Prostate gland (tissue), 2 donors: ENCODE data around the gene AP1M1. TPM values are rescaled to one million over a fixed set of nuclear protein-coding genes. Genes with fewer than 3 reads are reported as not detected.

Experiments used
- DNase-seq: peaks from one replicate; pipeline ENCODE4 v3.0.0-alpha.2; 2019; ENCODE audit warnings: low spot score
- H3K27ac ChIP-seq, 2 donors: fragments of 200-600 bp; sonication (generic); 2 replicates each; pipeline ENCODE4 v1.5.1; 2017 to 2019
- H3K27me3 ChIP-seq: fragments of 200-600 bp; sonication (generic); replicated peaks from 2 replicates; pipeline ENCODE4 v1.5.1; 2019; ENCODE audit not compliant: insufficient read depth
- H3K36me3 ChIP-seq, 2 donors: fragments of 200-600 bp; sonication (generic); 1 replicate in 1 of 2; 2 replicates in 1 of 2; pipeline versions ENCODE4 v1.5.1 to v1.8.1; 2017 to 2019
- H3K4me1 ChIP-seq: fragments of 200-600 bp; sonication (generic); replicated peaks from 2 replicates; pipeline ENCODE4 v1.5.1; 2019
- H3K4me3 ChIP-seq, 2 donors: fragments of 200-600 bp; sonication (generic); 2 replicates each; pipeline ENCODE4 v1.5.1; 2017 to 2019
- H3K9me3 ChIP-seq: fragments of 200-600 bp; sonication (generic); 2 replicates; pipeline ENCODE4 v1.5.1; 2017
- CTCF ChIP-seq, 4 experiments: fragments of 200-600 bp in 2 of 4; fragments of 450-650 bp in 2 of 4; sonication (generic) in 2 of 4; IDR thresholded peaks; 1 replicate in 3 of 4; 2 replicates in 1 of 4; pipeline ENCODE4 v1.5.1; 2016 to 2019; ENCODE audit warnings: antibody characterized with exemption in 4 of 4, mild to moderate bottlenecking in 2 of 4, moderate library complexity in 2 of 4
- POLR2A ChIP-seq: fragments of 450-650 bp; IDR thresholded peaks from one replicate; pipeline ENCODE4 v1.6.1; 2016; ENCODE audit warnings: antibody characterized with exemption, mild to moderate bottlenecking
- POLR2AphosphoS5 ChIP-seq: sonication (generic); formaldehyde crosslinking; IDR thresholded peaks from one replicate; pipeline ENCODE4 v1.6.1; 2017; ENCODE audit warnings: antibody characterized with exemption
- WGBS: methylation state at CpG from one replicate; pipeline ENCODE4 v1.1.5; 2018; 5-methylcytosine and 5-hydroxymethylcytosine counted together
- intact Hi-C: fragments of 100-400 bp; cut with DNase I; formaldehyde crosslinking; loops from one replicate; pipeline ENCODE4 v1.14.2; 2022
- total RNA-seq, 2 donors: library from RNA; depleted of rRNA; stranded (reverse); fragments of >200 nt; gene quantifications; one replicate each; pipeline ENCODE4 v1.1.0, GENCODE V29; 2016

Gene AP1M1
- total RNA-seq, 2 donors from 2014 or later, result 45.9 to 130 TPM

- Histone ChIP-seq H3K4me1 (no peaks in the 10 kb centered on the region), H3K27ac (no peak overlapping the region), H3K27me3 (no peaks in the 10 kb centered on the region), H3K4me3 (no peak overlapping the region), H3K36me3 (peaks cover 3 to 27% of the 10 kb centered on the region in 2 donors), H3K9me3 (no peaks in the 10 kb centered on the region)
- 96% methylated on average over 21 of the region's 21 CpGs for WGBS
- intact Hi-C loops, result no loop called here
- TF ChIP-seq CTCF (IDR thresholded peaks at IDR 0.05) (no peak), POLR2A (no peak), POLR2AphosphoS5 (no peak)
- DNase-seq, result no peak
Measured at GRCh38 chr19:16225279-16226183, 27.8 kb downstream of the AP1M1 start.

- H3K36me3 ChIP-seq, result peaks cover 3 to 27% of the 10 kb centered on the region in 2 donors
- WGBS, result 95% methylated on average over 16 of the region's 16 CpGs
- H3K27me3 ChIP-seq, result no peaks in the 10 kb centered on the region
- no peaks in the 10 kb centered on the region for H3K9me3 ChIP-seq
- intact Hi-C loops, result no loop called here
- no peak for DNase-seq
- no peak overlapping the region for H3K4me3 ChIP-seq
- TF ChIP-seq POLR2AphosphoS5 (no peak), CTCF (IDR thresholded peaks at IDR 0.05) (no peak), POLR2A (no peak)
- H3K27ac ChIP-seq, result no peak overlapping the region
- H3K4me1 ChIP-seq, result no peaks in the 10 kb centered on the region
Measured at GRCh38 chr19:16226184-16226591, 28.5 kb downstream of the AP1M1 start.

GRCh38 chr19:16226878-16227836, 29.4 kb downstream of the AP1M1 start:
- Histone ChIP-seq H3K9me3 (no peaks in the 10 kb centered on the region), H3K36me3 (peaks cover 3 to 27% of the 10 kb centered on the region in 2 donors), H3K4me3 (no peak overlapping the region), H3K27me3 (no peaks in the 10 kb centered on the region), H3K27ac (no peak overlapping the region), H3K4me1 (no peaks in the 10 kb centered on the region)
- WGBS, result 92% methylated on average over 33 of the region's 33 CpGs
- TF ChIP-seq POLR2A, result no peak
- TF ChIP-seq CTCF (IDR thresholded peaks at IDR 0.05), result no peak
- TF ChIP-seq POLR2AphosphoS5, result no peak
- intact Hi-C loops, result no loop called here
- no peak for DNase-seq

- H3K4me1 ChIP-seq, result no peaks in the 10 kb centered on the region
- TF ChIP-seq POLR2A (no peak), CTCF (IDR thresholded peaks at IDR 0.05) (no peak), POLR2AphosphoS5 (no peak)
- no peak overlapping the region for H3K27ac ChIP-seq
- H3K27me3 ChIP-seq, result no peaks in the 10 kb centered on the region
- H3K36me3 ChIP-seq, result peaks cover 3 to 27% of the 10 kb centered on the region in 2 donors
- no peaks in the 10 kb centered on the region for H3K9me3 ChIP-seq
- H3K4me3 ChIP-seq, result no peak overlapping the region
- WGBS, result 96% methylated on average over 14 of the region's 21 CpGs
- intact Hi-C loops, result no loop called here
- no peak for DNase-seq
Measured at GRCh38 chr19:16227837-16228636, 30.3 kb downstream of the AP1M1 start.
